GM18867 (cell line): Measurements from ENCODE around the gene FTO.

Source experiments
- ATAC-seq: cut with Tn5 transposase; IDR thresholded peaks from one replicate; pipeline ENCODE4 v1.9.1; 2021; ENCODE audit warnings: mild to moderate bottlenecking, moderate library complexity; ENCODE audit not compliant: unreplicated experiment

FTO gene

DNA sequence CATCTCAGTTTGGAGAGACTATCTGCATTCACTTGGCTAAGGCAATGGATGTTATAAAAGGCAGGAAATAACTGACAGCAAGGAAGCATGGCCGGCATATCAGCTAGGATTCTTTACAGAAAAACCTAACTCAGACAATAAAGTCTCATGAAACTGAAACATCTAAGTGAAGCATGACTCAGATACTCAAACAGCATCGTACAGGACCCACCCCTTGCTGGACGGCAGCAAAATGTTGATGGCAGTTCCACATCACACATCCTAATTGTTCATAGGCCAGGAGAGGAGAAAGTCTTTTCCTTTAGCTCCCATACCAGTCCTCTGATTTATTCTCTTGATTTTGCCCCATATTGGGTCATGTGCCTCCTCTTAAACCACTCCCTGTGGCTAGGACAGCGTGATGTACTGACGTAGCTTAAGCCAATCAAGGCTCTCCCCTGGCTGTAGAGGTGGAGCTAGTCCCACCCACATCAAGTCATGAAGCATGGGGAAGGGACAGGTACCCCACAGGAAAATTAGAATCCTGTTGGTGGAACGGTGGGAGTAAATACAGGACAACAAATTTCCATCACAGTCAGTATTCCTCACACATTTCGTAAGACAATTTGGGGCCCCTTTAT lies 403.7 kb downstream of the FTO start:
- ATAC-seq = no peak

DNA sequence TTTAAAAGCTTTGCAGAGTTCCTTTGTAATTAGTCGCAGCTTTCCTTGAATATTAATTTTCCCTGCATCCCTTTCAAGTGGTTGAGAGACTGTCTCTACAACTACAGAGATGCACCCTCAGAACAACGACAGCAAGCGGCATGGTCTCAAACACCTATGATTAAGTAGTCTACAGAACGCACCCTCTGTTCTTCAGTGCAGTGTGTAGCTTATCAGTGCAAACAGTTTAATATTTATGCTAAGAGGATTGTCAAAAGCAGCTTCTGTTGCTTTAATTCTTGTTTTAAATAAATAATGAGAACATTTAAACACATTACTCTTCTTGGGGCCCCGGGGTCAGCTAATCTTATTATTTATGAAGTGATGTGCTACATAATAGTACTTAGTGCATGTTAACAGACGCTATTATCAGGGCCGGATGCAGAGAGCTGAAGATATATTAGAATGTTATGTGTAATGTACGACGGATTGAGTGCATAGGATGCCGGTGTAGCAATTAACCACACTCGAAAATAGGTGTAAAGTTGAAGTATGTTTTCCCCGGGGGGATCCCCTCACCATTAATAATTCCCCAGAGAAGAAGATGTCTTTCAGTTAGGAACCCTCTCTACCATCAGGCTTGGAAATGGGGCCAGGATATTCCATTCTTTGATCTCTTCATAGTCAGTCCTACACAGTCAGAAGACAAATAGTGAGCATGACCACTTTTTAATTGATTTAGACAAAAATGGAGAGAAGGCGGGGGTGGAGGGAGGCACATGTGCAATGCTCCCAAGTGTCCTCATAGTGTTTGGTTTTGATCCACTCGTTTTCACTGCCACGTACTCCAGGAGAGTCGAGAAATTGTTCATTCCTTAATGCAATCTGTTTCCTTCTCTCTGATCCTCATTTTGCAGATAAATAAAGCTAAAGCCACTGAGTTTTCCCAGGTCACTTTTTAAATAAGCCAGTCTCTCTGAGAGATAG lies 406.3 kb downstream of the FTO start:
- ATAC-seq = no peak

GRCh38 chr16:54112451-54113206 lies 408.7 kb downstream of the FTO start:
- no peak for ATAC-seq

DNA sequence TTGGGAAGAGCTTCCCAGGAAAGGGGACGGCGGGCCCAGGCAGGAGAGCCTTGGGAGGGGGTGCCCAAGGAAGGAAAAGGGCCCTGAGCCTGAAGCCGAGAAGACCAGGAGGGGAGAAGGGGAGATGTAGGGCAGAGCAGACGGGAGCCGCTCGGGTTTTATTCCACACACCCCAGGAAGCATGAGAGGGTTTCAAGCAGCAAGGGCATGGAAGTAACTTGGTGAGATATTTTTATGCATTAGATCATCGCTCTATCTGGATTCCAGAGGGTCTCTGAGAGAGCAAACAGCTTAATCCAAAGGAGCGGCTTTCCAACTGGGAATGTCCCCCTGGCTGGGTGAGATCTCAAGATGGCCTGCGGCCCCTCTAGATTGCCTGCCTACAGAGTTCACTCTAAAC lies 411.6 kb downstream of the FTO start:
- no peak for ATAC-seq

- ATAC-seq = no peak
Measured at GRCh38 chr16:54116124-54116655, 412.2 kb downstream of the FTO start.

GRCh38 chr16:54118846-54119245 lies 414.9 kb downstream of the FTO start:
- ATAC-seq = no peak

GRCh38 chr16:54120846-54121480 lies 417.0 kb downstream of the FTO start:
- no peak for ATAC-seq

DNA sequence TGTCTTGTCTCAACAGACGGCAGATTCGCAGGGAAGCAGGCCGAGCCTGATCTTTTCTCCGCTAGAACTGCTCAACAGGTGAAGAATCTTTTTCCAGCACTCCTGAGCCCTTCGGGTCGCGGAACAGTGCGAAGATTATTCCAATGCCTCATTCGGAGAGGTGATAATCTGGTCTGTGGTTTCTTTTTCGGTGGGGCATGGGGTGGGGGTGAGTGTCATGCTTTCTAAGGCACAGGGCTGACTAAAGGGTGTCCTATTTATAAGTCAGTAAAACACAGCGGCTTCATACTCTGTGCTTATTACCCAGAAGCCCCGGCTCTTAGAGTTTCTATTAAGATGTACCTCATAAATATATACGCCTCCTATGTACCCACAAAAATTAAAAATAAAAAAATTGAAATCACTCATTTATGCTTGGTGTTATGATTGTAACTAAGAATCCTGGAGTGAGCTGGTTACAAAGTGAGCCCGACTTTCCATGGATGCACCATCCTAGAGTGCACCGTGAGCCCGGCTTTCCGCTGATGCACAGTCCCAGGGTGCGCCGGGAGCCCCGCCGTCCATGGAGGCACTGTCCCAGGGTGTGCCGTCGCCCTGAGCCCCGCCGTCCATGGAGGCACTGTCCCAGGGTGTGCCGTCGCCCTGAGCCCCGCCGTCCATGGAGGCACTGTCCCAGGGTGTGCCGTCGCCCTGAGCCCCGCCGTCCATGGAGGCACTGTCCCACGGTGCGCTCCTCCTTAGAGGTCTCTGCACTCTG lies 417.8 kb downstream of the FTO start:
- ATAC-seq = no peak

DNA sequence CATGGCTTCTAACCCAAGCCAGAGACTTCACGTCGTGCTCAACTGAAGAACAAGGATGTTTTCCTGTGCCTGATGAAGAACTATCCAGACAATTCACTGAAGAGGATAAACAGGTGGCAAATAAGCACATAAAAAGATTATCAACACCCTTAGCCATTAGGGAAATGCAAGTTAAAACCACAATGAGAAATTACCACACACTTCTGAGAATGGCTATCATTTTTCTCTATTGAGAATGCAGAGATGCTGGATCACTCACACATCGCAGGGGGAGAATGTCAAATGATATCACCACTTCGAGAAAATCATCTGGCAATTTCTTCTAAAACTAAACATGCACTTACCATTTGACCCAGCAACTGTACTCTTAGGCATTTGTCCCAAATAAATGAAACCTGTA lies 419.8 kb downstream of the FTO start:
- no peak for ATAC-seq

- ATAC-seq = no peak
Measured at GRCh38 chr16:54125751-54126655, 422.0 kb downstream of the FTO start.

DNA sequence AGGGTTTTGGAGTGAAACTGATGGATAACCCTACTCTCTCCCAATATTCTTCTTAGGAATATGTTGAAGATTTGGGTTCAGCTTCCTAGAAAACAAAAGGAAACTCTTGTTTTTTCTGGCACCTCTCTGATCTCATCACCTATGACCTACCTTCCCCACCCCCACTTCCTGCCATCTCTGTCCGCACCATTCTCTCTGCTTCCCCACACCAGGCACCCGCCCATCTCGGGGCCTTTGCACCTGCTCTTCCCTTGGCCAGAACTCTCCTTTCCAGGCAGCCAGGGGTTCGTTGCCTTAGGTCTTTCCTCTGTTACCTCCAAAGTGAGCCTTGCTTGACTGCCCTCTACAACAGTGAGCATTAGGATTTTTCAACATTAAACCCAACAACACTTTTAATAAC lies 423.0 kb downstream of the FTO start:
- no peak for ATAC-seq

DNA sequence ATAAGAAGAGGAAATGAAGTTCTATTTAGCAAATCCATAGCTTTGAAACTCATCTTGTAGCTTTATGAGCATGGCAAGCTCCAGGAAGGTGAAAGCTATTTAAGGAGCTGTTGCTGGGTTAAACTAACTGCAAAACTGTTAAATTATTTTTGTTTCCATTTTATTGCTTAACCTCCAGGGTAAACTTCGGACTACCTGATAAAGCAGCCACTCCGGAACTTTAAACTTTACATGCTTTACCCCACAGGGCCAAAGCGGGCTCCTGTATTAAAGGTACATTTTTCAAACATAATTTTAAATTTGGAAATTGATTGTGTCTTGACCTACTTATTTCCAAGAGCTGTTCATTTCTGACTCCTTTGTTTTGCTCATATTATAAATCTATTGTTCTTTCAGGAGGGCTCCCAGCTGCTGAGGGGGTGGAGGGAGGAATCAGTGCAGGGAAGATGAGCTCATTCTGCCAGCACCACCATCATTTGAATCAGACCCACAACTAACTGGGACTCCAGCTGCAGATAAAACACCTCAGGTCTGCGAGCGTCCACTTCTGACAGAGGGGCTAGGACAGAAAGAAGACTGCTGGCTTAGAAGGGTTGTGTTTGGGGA lies 424.8 kb downstream of the FTO start:
- ATAC-seq = no peak

- ATAC-seq = no peak
Measured at GRCh38 chr16:54129810-54130209, 425.9 kb downstream of the FTO start.

- ATAC-seq = no peak
Measured at GRCh38 chr16:54135361-54136275, 431.7 kb downstream of the FTO start.

GRCh38 chr16:54136276-54136625 lies 432.3 kb downstream of the FTO start:
- no peak for ATAC-seq

DNA sequence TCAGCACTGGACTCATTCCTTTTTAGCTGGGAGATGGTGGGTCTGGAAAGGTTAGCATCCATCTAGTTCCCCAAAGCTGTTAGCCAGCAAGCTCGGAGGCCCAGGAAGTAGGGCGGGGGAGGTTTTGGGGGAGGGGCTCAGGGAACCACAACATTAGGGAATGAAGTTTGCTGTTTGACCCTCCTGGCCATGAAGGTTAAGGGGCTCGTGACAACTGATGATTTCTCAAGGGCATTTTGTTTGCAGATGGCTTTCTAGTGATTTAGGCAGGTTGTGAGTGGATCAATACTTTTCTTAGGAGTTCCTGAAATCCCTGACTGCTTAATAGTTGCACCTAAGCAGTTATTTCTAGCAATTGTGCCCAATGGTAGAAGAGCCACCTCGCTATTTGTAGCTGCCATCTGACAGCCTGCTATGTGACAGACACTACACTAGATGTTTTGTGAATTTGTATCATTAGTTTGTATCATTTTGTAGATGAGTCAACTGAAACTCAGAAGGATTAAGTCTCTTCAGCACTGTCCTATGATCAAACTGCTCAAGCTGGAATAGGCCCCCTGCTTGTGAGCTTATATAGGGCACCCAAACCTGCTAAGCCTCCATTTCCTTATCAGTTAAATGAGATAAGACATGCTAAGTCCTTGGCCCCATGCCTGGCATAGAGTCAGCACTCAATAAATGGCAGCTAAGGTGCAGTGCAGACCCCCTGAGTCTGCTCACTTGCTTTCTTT lies 436.3 kb downstream of the FTO start:
- ATAC-seq = no peak

GRCh38 chr16:54140788-54141136 lies 436.8 kb downstream of the FTO start:
- no peak for ATAC-seq
